Glutamatergic neuron (in vitro differentiated cells): ENCODE measurements around the gene WNT3A. TPM values are rescaled to one million over a fixed set of nuclear protein-coding genes. Genes with fewer than 3 reads are reported as not detected.
A peak's percentile ranks its signal among the peaks of the same experiment; 100 is the strongest.

ENCODE experiments used
- DNase-seq: peaks from one replicate; pipeline ENCODE4 v3.0.0; 2022
- H3K27ac Mint-ChIP-seq: one replicate; pipeline ENCODE4 v1.8.0; 2020; ENCODE audit warnings: mild to moderate bottlenecking, mixed read lengths, inconsistent platforms; ENCODE audit not compliant: unreplicated experiment
- H3K27me3 Mint-ChIP-seq: one replicate; pipeline ENCODE4 v1.8.0; 2020; ENCODE audit warnings: mild to moderate bottlenecking, moderate library complexity, mixed read lengths, inconsistent platforms; ENCODE audit not compliant: unreplicated experiment
- H3K36me3 Mint-ChIP-seq: one replicate; pipeline ENCODE4 v1.8.0; 2020; ENCODE audit warnings: mild to moderate bottlenecking, mixed read lengths, inconsistent platforms; ENCODE audit not compliant: unreplicated experiment
- H3K4me1 Mint-ChIP-seq: one replicate; pipeline ENCODE4 v1.8.0; 2020; ENCODE audit warnings: mild to moderate bottlenecking, low read depth, mixed read lengths, inconsistent platforms; ENCODE audit not compliant: unreplicated experiment
- H3K4me3 Mint-ChIP-seq: one replicate; pipeline ENCODE4 v1.8.0; 2020; ENCODE audit warnings: mild to moderate bottlenecking, mixed read lengths, inconsistent platforms; ENCODE audit not compliant: unreplicated experiment
- H3K9me3 Mint-ChIP-seq: one replicate; pipeline ENCODE4 v1.8.0; 2020; ENCODE audit warnings: mild to moderate bottlenecking, moderate library complexity, mixed read lengths, inconsistent platforms; ENCODE audit not compliant: unreplicated experiment
- CTCF ChIP-seq: fragments of 200-600 bp; sonication (generic); IDR thresholded peaks from one replicate; pipeline ENCODE4 v1.5.0; 2021; ENCODE audit not compliant: partially characterized antibody, unreplicated experiment
- total RNA-seq: library from RNA; stranded (reverse); fragmentation: NEBNext Ultra II Directional; extraction: Animal tissue kit (Norgen Biotek cat#: 25700); gene quantifications from one replicate; pipeline ENCODE4 v1.2.1, GENCODE V29; 2021; ENCODE audit not compliant: unreplicated experiment

WNT3A gene
- total RNA-seq, 1 donor from 2014 or later = not detected

DNA sequence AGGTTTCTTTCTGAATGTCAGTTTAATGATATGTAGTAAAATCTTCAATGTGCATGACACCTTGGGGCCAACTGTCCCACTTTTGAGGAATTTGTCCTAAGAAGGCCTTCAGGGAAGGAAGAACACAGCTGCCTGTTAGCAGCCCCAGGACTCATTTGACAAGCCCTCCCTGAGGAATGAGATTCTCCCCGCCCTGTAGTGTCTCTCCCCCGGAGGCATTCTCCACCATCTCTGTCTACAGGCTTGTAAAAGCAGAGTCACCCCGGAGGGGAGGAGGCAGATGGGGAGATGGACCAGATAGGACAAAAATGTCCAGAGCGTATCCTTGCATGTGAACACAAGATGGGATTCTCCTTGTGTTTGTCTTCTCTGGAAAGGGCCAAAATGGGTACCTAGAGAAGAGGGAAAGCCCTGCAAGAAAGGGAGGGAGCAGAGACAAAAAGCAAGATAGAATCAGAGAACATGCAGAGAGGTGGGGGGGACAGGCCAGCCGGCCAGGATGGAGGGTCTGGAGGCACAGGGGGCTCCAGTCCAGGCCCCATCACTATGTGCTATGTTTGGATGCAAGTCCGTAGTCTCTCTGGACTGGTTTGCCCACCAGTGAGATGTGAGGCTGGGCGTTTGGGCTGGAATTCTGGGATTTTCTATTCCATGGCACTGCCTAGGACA is 12.0 kb upstream of the WNT3A start:
- DNase-seq = no peak
- H3K27me3 Mint-ChIP-seq = peaks cover 3% of the 10 kb centered on the region
- no peaks in the 10 kb centered on the region for H3K4me1 Mint-ChIP-seq
- H3K9me3 Mint-ChIP-seq = peaks cover 11% of the 10 kb centered on the region
- peaks cover 9% of the 10 kb centered on the region for H3K36me3 Mint-ChIP-seq
- TF ChIP-seq CTCF = no peak
- no peak overlapping the region for H3K4me3 Mint-ChIP-seq
- H3K27ac Mint-ChIP-seq = no peak overlapping the region

DNA sequence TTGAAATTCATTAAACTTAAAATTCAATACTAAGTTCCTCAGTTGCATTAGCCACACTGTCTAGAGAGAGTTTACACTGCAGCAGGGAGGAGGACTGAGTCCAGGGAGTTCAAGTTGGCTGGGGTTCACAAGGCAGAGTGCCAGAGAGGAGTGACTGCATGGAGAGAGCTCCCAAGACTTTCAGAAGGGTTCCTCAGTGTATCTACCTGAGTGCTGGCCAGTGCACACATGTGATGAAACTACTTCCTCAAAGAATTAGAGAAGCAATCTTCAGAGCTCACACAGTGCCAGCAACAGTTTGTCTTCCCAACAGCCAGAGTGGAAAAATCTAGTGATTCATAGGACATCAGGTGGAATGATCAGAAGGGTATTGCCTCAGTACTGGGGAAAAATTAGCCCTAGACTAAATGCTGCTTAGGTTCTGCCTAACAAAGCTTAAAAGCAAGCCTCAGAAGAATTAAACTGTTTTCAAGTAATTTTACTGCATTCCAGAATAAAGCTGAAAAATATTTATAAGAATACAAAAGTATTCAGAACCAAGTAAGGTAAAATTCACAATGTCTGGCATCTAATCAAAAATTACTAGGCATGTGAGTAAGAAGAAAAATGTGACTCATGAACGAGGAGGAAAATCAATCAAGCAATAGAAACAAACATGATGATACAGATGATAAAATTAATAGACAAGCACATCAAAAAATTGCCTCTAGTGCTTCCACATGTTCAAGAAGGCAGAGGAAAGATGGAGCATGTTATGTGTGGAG is 10.4 kb upstream of the WNT3A start:
- peaks cover 8% of the 10 kb centered on the region for H3K9me3 Mint-ChIP-seq
- no peaks in the 10 kb centered on the region for H3K4me1 Mint-ChIP-seq
- peaks cover 9% of the 10 kb centered on the region for H3K36me3 Mint-ChIP-seq
- peaks cover 7% of the 10 kb centered on the region for H3K27me3 Mint-ChIP-seq
- TF ChIP-seq CTCF = no peak
- no peak overlapping the region for H3K4me3 Mint-ChIP-seq
- no peak for DNase-seq
- H3K27ac Mint-ChIP-seq = no peak overlapping the region

- peaks cover 16% of the 10 kb centered on the region for H3K27me3 Mint-ChIP-seq
- DNase-seq = no peak
These were observed 8.3 kb upstream of the WNT3A start for GRCh38 chr1:227998374-227999055.

DNA sequence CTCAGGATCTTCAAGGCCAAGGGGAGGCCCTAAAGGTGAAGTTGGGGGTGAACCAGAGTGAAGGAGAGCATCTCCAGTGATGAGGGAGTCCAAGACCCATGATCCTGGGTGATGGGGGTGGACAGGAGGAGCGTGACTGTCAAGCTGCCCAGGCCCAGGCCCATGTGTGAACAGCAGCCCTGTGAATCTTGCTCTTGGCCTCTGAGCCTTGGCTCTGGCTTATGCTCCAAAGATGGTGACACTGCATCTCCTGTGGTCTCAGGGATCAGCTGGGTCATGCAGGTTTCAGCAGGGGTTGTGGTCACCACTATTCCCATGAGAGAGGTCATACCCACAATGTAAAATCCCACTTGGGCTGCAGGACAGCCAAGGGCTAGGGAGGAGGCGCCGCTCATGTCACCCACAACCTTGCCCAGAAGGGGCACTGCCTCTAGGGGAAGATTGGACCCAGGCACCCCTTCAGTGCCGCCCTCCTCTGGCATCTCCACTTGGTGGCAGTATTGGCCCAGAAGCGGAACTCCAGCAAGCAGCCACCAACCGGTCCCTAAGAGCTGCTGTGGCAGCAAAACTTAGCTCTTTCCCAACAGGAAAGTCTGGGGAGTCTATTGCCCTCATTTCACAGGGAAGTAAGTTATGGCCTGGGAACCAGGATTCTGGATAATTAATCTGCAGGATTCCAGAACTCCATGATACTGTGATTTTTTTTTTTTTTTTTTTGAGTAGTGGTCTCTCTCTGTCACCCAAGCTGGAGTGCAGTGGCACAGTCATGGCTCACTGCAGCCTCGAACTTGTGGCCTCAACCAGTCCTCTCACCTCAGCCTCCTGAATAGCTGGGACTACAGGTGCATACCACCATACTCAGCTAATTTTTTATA is 7.5 kb upstream of the WNT3A start:
- DNase-seq = peak; percentile 63
- Mint-ChIP-seq H3K4me1 (no peaks in the 10 kb centered on the region), H3K36me3 (peaks cover 9% of the 10 kb centered on the region), H3K27me3 (peaks cover 18% of the 10 kb centered on the region), H3K9me3 (peaks cover 4% of the 10 kb centered on the region), H3K4me3 (no peak overlapping the region), H3K27ac (no peak overlapping the region)
- TF ChIP-seq CTCF = peak; percentile 34

More at GRCh38 chr1:227998374-227999055, 8.3 kb upstream of the WNT3A start:
- H3K4me1 Mint-ChIP-seq = no peaks in the 10 kb centered on the region
- H3K4me3 Mint-ChIP-seq = no peak overlapping the region
- peaks cover 9% of the 10 kb centered on the region for H3K36me3 Mint-ChIP-seq
- peaks cover 7% of the 10 kb centered on the region for H3K9me3 Mint-ChIP-seq
- no peak for TF ChIP-seq CTCF
- H3K27ac Mint-ChIP-seq = no peak overlapping the region
